Left ventricle myocardium inferior (tissue), 1 donor: Measurements from ENCODE around the gene LYPD3. TPM values are rescaled to one million over a fixed set of nuclear protein-coding genes. Genes with fewer than 3 reads are reported as not detected.

Source experiments
- DNase-seq: peaks from one replicate; pipeline ENCODE4 v3.0.0-alpha.2; 2020
- H3K27ac ChIP-seq: fragments of 200-600 bp; replicated peaks from 2 replicates; pipeline ENCODE4 v1.8.0; 2021
- H3K27me3 ChIP-seq: fragments of 200-600 bp; 2 replicates; pipeline ENCODE4 v1.8.0; 2021; ENCODE audit warnings: low read depth
- H3K36me3 ChIP-seq: fragments of 200-600 bp; 2 replicates; pipeline ENCODE4 v1.8.0; 2021
- H3K4me1 ChIP-seq: fragments of 200-600 bp; 2 replicates; pipeline ENCODE4 v1.8.0; 2021
- H3K4me3 ChIP-seq: fragments of 200-600 bp; 2 replicates; pipeline ENCODE4 v1.8.0; 2021; ENCODE audit warnings: mild to moderate bottlenecking, moderate library complexity
- H3K9me3 ChIP-seq: fragments of 200-600 bp; replicated peaks from 2 replicates; pipeline ENCODE4 v1.8.0; 2021
- CTCF ChIP-seq: fragments of 200-600 bp; IDR thresholded peaks from 2 replicates; pipeline ENCODE4 v1.8.0; 2021; ENCODE audit warnings: antibody characterized with exemption, mild to moderate bottlenecking, borderline replicate concordance
- intact Hi-C: fragments of 100-400 bp; cut with micrococcal nuclease; formaldehyde crosslinking; loops from one replicate; pipeline ENCODE4 v1.11.0; 2022
- total RNA-seq: library from RNA; stranded (reverse); fragmentation: NEBNext Ultra II Directional; extraction: Animal tissue kit (Norgen Biotek cat#: 25700); gene quantifications from one replicate; pipeline ENCODE4 v1.2.1, GENCODE V29; 2021
- donor health status: DM: no; HTN: yes; CAD: no; lungs with severe emphysema.

LYPD3 gene
- total RNA-seq, 1 donor from 2014 or later: 0.38 TPM

GRCh38 chr19:43455321-43456113, 9.9 kb downstream of the LYPD3 start:
- Histone ChIP-seq H3K9me3 (peaks cover 4% of the 10 kb centered on the region), H3K4me1 (no peaks in the 10 kb centered on the region), H3K27me3 (peaks cover 3% of the 10 kb centered on the region), H3K4me3 (no peak overlapping the region), H3K27ac (no peak overlapping the region), H3K36me3 (no peaks in the 10 kb centered on the region)
- intact Hi-C loops: no loop called here
- no peak for TF ChIP-seq CTCF
- DNase-seq: no peak

DNA sequence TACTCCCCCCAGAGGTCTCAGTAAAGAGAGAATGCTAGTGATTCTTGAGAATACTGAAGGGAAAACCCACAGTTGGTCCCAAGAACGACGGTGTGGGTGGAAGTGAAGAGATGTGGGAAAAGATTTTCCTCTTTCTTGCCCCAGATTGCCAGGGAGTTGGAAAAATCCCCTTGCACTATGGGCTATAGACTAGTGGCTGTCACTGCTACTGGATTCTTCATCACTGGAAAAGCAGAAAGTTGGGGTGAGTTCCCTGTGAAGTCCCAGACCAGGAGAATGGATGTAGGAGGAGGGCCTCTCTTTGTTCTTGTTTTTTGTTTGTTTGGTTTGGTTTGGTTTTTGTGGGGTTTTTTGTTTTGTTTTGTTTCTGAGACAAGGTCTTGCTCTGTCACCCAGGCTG, 11.4 kb downstream of the LYPD3 start:
- no peak for DNase-seq

DNA sequence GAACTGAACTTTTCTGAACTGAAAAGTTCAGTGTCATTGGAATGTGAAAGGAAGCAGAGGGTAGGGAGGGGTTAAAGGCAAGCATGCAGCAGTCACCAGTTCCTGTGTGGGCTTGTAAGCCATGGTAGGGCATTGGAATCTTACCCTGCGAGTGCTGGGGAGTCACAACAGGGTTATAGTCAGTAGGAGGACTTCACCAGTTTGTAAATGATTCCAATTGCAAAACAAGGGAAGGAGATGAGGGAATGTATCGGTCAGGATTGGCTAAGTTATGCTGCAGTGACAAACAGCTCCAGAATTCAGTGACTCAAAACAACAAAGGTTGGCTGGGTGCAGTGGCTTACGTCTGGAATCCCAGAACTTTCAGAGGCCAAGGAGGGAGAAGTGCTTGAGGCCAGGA, 12.8 kb downstream of the LYPD3 start:
- intact Hi-C loops: no loop called here
- Histone ChIP-seq H3K4me1 (no peaks in the 10 kb centered on the region), H3K4me3 (no peak overlapping the region), H3K9me3 (peaks cover 4% of the 10 kb centered on the region), H3K36me3 (no peaks in the 10 kb centered on the region), H3K27ac (no peak overlapping the region), H3K27me3 (peaks cover 3% of the 10 kb centered on the region)
- TF ChIP-seq CTCF: no peak
- no peak for DNase-seq

More for the DNA sequence above, 11.4 kb downstream of the LYPD3 start:
- peaks cover 3% of the 10 kb centered on the region for H3K27me3 ChIP-seq
- no peak for TF ChIP-seq CTCF
- H3K4me1 ChIP-seq: no peaks in the 10 kb centered on the region
- peaks cover 4% of the 10 kb centered on the region for H3K9me3 ChIP-seq
- intact Hi-C loops: no loop called here
- no peaks in the 10 kb centered on the region for H3K36me3 ChIP-seq
- no peak overlapping the region for H3K4me3 ChIP-seq
- no peak overlapping the region for H3K27ac ChIP-seq

GRCh38 chr19:43450545-43450997, 14.8 kb downstream of the LYPD3 start:
- Histone ChIP-seq H3K9me3 (peaks cover 4% of the 10 kb centered on the region), H3K4me1 (peaks cover 3% of the 10 kb centered on the region), H3K27ac (no peak overlapping the region), H3K27me3 (peaks cover 3% of the 10 kb centered on the region), H3K4me3 (no peak overlapping the region), H3K36me3 (no peaks in the 10 kb centered on the region)
- no peak for TF ChIP-seq CTCF
- intact Hi-C loops: no loop called here
- DNase-seq: no peak

DNA sequence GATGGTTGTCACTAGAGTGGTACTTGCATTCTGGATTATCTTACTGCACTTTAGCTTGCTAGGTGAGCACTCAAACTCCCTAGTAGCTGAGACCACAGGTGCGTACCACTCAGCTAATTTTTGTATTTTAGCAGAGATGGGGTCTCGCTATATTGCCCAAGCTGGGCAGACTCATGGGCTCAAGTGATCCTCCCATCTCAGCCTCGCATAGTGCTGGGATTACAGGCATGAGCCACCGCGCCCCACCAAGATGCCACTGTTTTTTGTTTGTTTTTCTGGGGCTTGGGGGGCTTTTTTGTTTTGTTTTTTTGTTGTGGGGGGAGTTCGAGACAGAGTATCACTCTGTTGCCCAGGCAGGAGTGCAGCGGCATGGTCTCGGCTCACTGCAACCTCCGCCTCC, 17.8 kb downstream of the LYPD3 start:
- Histone ChIP-seq H3K4me1 (peaks cover 3% of the 10 kb centered on the region), H3K9me3 (peaks cover 2% of the 10 kb centered on the region), H3K27ac (no peak overlapping the region), H3K4me3 (no peak overlapping the region), H3K27me3 (peaks cover 1% of the 10 kb centered on the region), H3K36me3 (no peaks in the 10 kb centered on the region)
- no peak for DNase-seq
- no peak for TF ChIP-seq CTCF
- intact Hi-C loops: loop anchor here (2.0 kb wide), 1 partner anchor 71 kb away; no protein-coding TSS in a partner anchor
